ENCODE measurements around the gene ZBTB8A. TPM values are rescaled to one million over a fixed set of nuclear protein-coding genes. Genes with fewer than 3 reads are reported as not detected.

The ZBTB8A gene
- total and polyA plus RNA-seq, 3 donors from 2014 or later, result 5.6 to 10.6 (median 6.4) TPM

DNA sequence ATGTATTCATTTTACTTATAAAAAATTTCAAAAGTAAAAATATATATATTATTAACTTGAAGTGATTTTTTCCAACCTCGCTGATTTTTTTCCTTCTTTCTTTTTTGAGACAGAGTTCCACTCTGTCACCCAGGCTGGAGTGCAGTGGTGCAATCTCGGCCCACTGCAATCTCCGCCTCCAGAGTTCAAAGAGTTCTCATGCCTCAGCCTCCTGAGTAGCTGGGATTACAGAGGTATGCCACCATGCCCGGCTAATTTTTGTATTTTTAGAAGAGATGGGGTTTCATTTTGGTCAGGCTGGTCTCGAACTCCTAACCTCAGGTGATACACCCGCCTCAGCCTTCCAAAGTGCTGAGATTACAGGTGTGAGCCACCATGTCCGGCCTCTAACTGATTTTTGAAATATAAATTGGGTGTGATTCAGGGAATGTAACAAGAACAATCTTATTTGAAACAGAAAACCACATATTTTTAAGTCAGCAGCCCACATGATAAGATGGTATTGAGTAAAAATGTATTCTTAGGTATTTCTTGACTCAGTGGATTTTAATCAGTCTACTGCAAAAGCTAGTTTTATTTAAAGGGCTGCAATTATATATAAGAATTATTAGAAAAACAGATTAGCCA, 44.4 kb upstream of the ZBTB8A start:
- no peak for DNase-seq
- intact Hi-C loops (cut with DNase I; ENCODE audit: low total_unique reads), result no loop called here
- Histone ChIP-seq H3K27me3 (no peaks in the 10 kb centered on the region), H3K4me1 (no peaks in the 10 kb centered on the region), H3K4me3 (no peak overlapping the region), H3K27ac (no peak overlapping the region), H3K36me3 (ENCODE audit: low read depth, missing control alignments) (no peaks in the 10 kb centered on the region), H3K9me3 (no peaks in the 10 kb centered on the region)
- no peak for TF ChIP-seq POLR2A (IDR thresholded peaks at IDR 0.05)
- TF ChIP-seq, protein P1, sequence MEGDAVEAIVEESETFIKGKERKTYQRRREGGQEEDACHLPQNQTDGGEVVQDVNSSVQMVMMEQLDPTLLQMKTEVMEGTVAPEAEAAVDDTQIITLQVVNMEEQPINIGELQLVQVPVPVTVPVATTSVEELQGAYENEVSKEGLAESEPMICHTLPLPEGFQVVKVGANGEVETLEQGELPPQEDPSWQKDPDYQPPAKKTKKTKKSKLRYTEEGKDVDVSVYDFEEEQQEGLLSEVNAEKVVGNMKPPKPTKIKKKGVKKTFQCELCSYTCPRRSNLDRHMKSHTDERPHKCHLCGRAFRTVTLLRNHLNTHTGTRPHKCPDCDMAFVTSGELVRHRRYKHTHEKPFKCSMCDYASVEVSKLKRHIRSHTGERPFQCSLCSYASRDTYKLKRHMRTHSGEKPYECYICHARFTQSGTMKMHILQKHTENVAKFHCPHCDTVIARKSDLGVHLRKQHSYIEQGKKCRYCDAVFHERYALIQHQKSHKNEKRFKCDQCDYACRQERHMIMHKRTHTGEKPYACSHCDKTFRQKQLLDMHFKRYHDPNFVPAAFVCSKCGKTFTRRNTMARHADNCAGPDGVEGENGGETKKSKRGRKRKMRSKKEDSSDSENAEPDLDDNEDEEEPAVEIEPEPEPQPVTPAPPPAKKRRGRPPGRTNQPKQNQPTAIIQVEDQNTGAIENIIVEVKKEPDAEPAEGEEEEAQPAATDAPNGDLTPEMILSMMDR (IDR thresholded peaks at IDR 0.05), result no peak
- 83 to 86% methylated on average over 7 of the region's 7 CpGs for WGBS, 2 donors

DNA sequence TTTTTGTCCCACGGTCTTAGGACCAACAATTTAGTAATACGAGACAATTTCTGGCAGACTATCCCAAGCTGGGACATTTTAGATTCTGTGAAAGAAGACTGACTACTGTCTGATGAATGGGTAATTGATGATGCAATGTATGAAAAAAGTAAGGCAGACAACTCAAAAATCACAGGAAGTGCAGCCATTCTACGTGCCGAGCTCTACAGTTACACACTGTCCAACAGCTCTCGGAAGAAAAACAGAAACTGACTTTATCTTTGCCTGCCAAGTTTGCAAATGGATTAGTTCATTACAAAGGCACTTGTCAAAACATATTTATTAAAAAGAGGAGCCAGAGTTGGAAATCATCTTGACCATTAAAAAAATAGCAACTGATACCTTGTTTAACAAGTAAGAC, 43.1 kb upstream of the ZBTB8A start:
- DNase-seq, result no peak

DNA sequence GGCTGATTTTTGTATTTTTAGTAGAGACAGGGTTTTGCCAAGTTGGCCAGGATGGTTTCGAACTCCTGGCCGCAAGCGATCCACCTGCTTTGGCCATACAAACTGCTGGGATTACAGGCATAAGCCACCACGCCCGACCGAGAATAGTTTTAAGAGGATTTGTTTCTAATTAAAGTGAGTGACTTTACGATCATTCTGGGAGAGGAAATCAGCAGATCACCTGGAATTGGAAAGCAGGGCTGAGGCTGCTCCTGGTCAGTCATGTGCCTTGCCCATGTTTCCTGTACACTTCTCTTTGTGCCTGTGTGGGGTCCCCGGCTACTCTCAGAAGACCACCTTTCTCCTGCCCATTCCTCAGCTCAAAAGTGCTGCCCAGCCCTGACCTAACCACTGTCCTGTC, 40.5 kb upstream of the ZBTB8A start:
- WGBS, 2 donors, result 78 to 83% methylated on average over 8 of the region's 8 CpGs
- Histone ChIP-seq H3K9me3 (no peaks in the 10 kb centered on the region), H3K27ac (no peak overlapping the region), H3K4me1 (peaks cover 18% of the 10 kb centered on the region), H3K36me3 (ENCODE audit: low read depth, missing control alignments) (no peaks in the 10 kb centered on the region), H3K27me3 (no peaks in the 10 kb centered on the region), H3K4me3 (no peak overlapping the region)
- intact Hi-C loops (cut with DNase I; ENCODE audit: low total_unique reads), result no loop called here
- DNase-seq, result no peak
- TF ChIP-seq, protein P1 (IDR thresholded peaks at IDR 0.05), result no peak
- TF ChIP-seq POLR2A (IDR thresholded peaks at IDR 0.05), result no peak

More for the DNA sequence above, 43.1 kb upstream of the ZBTB8A start:
- no peaks in the 10 kb centered on the region for H3K9me3 ChIP-seq
- WGBS, 2 donors, result 44 to 48% methylated on average over 5 of the region's 5 CpGs
- peaks cover under 1% of the 10 kb centered on the region for H3K4me1 ChIP-seq
- TF ChIP-seq, protein P1 (IDR thresholded peaks at IDR 0.05), result no peak
- TF ChIP-seq POLR2A (IDR thresholded peaks at IDR 0.05), result no peak
- intact Hi-C loops (cut with DNase I; ENCODE audit: low total_unique reads), result no loop called here
- peak overlapping the region in 1 of 2 donors; percentile 54 for H3K27ac ChIP-seq
- H3K27me3 ChIP-seq, result no peaks in the 10 kb centered on the region
- no peaks in the 10 kb centered on the region for H3K36me3 ChIP-seq (ENCODE audit: low read depth, missing control alignments)
- no peak overlapping the region for H3K4me3 ChIP-seq

DNA sequence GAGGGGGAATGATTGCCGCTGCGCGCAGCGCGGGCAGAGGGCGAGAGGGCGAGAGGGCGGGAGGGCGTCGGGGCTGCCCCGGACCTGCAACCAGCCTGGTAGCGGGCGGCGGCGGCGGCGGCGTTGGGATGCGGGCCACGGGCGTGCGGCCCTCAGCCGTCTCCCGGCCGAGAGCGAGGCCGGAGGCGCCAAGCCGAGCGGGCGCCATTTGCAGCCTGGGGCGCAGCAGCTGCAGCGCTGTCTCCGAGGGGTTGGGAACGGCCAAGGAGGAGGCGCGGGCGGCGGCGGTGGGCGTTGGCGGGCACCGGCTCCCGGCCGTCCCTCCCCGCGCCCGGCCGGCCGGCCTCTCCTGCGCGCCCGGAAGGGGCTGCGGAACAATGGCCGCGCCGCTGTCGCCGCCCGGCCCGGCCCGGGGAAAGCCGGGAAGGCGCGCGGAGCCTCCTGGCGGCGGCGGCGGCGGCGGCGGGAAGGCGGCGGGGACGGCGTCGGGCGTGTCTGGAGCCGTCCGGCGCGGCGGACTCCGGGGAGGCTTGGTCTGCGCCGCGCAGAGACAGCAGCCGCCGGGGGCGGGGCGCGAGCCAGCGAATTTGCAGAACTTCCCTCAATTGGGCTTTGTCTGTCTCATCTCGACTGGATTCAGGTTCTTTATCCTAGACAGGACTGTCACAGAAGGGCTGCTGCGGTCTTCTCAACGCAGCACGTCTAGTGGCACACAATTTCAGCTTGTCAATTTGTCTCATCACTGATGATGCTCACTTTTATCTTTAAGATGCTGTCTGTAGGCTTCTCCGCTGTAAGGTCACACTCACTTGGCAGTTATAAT, 38.6 kb upstream of the ZBTB8A start:
- no peaks in the 10 kb centered on the region for H3K27me3 ChIP-seq
- peak; percentile 78 for DNase-seq
- H3K4me3 ChIP-seq, result peak overlapping the region; percentile 73 to 80
- H3K9me3 ChIP-seq, result no peaks in the 10 kb centered on the region
- no peaks in the 10 kb centered on the region for H3K36me3 ChIP-seq (ENCODE audit: low read depth, missing control alignments)
- WGBS, 2 donors, result 0 to 8% methylated on average over 6 to 70 of the region's 99 CpGs
- H3K4me1 ChIP-seq, result peaks cover 18% of the 10 kb centered on the region
- peak overlapping the region; percentile 95 to 99 for H3K27ac ChIP-seq
- TF ChIP-seq, protein P1 (IDR thresholded peaks at IDR 0.05), result peak in 2 of 3 experiments; percentile 27 to 46
- no peak for TF ChIP-seq POLR2A (IDR thresholded peaks at IDR 0.05)
- intact Hi-C loops (cut with DNase I; ENCODE audit: low total_unique reads), result no loop called here
